Testis (tissue), 2 donors: ENCODE data around the gene DNASE2.

Experiments
- CTCF ChIP-seq, 3 experiments: fragments of 450-650 bp in 2 of 3; fragments of 200-600 bp in 1 of 3; sonication (generic) in 1 of 3; IDR thresholded peaks; one replicate each; pipeline ENCODE4 v1.5.1; 2016 to 2019; ENCODE audit warnings: antibody characterized with exemption in 3 of 3, mild to moderate bottlenecking in 2 of 3, moderate library complexity in 1 of 3
- POLR2A ChIP-seq: fragments of 450-650 bp; IDR thresholded peaks from one replicate; pipeline ENCODE4 v1.6.1; 2017; ENCODE audit warnings: antibody characterized with exemption, mild to moderate bottlenecking, moderate library complexity

GRCh38 chr19:12842511-12842910 lies 38.7 kb downstream of the DNASE2 start:
- TF ChIP-seq CTCF (IDR thresholded peaks at IDR 0.05) (no peak), POLR2A (no peak)
